Fibroblast of the aortic adventitia (primary cell): Measurements from ENCODE around the gene EXOC4. TPM values are rescaled to one million over a fixed set of nuclear protein-coding genes. Genes with fewer than 3 reads are reported as not detected.

ENCODE experiments used
- DNase-seq: peaks from one replicate; pipeline ENCODE4 v3.0.0-alpha.2; 2010; ENCODE audit warnings: low read depth
- H3K4me3 ChIP-seq: 2 replicates; pipeline ENCODE4 v1.5.1; 2011; ENCODE audit warnings: low read depth, mild to moderate bottlenecking, control low read depth, low read length, moderate library complexity
- total RNA-seq: library from RNA; depleted of rRNA; stranded (reverse); fragments of >200 nt; gene quantifications from 2 replicates; pipeline ENCODE4 v1.2.3, GENCODE V29; 2012; ENCODE audit warnings: low replicate concordance
- TF ChIP-seq, protein P1 (sequence below): IDR thresholded peaks from 2 replicates; pipeline ENCODE4 v1.5.1; 2011; ENCODE audit warnings: mild to moderate bottlenecking, low read length, control low read depth, inconsistent platforms; ENCODE audit not compliant: insufficient read depth

The EXOC4 gene
- total RNA-seq, 1 donor = 105 TPM

GRCh38 chr7:133255486-133255885 lies 2.6 kb downstream of the EXOC4 start:
- TF ChIP-seq, protein P1, sequence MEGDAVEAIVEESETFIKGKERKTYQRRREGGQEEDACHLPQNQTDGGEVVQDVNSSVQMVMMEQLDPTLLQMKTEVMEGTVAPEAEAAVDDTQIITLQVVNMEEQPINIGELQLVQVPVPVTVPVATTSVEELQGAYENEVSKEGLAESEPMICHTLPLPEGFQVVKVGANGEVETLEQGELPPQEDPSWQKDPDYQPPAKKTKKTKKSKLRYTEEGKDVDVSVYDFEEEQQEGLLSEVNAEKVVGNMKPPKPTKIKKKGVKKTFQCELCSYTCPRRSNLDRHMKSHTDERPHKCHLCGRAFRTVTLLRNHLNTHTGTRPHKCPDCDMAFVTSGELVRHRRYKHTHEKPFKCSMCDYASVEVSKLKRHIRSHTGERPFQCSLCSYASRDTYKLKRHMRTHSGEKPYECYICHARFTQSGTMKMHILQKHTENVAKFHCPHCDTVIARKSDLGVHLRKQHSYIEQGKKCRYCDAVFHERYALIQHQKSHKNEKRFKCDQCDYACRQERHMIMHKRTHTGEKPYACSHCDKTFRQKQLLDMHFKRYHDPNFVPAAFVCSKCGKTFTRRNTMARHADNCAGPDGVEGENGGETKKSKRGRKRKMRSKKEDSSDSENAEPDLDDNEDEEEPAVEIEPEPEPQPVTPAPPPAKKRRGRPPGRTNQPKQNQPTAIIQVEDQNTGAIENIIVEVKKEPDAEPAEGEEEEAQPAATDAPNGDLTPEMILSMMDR = no peak

DNA sequence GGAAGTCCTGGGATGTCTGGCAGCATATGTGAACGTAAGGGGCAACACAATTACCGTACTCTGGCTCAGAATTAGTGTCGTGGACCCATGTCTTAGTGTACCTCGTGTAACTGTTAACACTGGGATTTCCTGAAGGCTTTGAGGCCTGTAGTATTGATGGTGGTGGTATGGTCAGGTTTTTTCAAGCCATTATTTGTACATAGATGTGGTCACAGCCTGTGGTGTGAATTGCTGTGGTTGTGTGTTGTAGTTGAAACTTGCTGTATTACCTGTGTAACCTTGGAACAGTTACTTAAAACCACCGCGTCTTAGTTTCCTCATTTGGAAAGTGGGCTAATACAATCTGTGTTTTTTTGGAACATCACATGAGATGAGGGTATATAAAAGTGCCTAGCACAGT lies 5.3 kb downstream of the EXOC4 start:
- TF ChIP-seq, protein P1 = no peak
- H3K4me3 ChIP-seq = no peak overlapping the region
- DNase-seq = no peak

More at GRCh38 chr7:133255486-133255885, 2.6 kb downstream of the EXOC4 start:
- DNase-seq = no peak
- no peak overlapping the region for H3K4me3 ChIP-seq

DNA sequence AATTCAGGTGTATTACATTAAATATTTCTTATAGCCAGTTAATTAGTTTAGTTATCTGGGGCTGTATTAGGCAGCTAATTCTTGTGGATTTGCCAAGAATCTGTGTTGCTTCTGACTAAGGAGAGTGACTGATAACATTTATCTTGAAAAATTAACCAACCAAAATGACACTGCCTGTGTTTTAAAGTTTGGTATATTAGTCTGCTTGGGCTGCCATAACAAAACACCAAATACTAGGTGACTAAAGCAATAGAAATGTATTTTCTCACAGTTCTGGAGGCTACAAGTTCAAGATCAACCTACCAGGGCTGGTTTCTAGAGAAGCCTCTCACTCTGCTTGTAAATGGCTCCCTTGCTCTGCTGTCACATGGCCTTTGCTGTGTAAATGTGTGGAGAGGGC lies 12.9 kb downstream of the EXOC4 start:
- no peak for DNase-seq
- no peak overlapping the region for H3K4me3 ChIP-seq
- TF ChIP-seq, protein P1 = no peak

DNA sequence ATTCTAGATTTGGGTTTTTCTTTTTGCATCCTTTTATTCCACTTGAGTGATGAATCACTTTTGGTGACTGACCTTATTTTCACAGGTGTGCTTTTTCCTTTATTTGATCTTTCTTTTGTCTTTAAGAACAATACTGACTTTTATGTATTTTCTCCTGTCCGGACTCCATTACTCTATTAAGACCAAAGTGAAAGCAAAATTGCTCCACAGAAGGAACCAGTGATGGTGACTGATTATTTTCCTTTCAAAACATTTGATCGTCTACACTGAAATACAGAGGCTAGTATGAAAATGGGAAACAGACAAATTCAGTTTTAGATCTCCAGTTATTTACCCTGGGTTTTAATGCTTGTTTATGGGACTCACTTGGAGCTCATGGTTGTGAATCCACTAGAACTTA lies 15.5 kb downstream of the EXOC4 start:
- TF ChIP-seq, protein P1 = no peak
- no peak for DNase-seq
- no peak overlapping the region for H3K4me3 ChIP-seq

- DNase-seq = no peak
- TF ChIP-seq, protein P1 = no peak
- no peak overlapping the region for H3K4me3 ChIP-seq
Measured at GRCh38 chr7:133272336-133272735, 19.5 kb downstream of the EXOC4 start.

- H3K4me3 ChIP-seq = no peak overlapping the region
- TF ChIP-seq, protein P1 = no peak
- no peak for DNase-seq
Measured at GRCh38 chr7:133273227-133273626, 20.3 kb downstream of the EXOC4 start.

DNA sequence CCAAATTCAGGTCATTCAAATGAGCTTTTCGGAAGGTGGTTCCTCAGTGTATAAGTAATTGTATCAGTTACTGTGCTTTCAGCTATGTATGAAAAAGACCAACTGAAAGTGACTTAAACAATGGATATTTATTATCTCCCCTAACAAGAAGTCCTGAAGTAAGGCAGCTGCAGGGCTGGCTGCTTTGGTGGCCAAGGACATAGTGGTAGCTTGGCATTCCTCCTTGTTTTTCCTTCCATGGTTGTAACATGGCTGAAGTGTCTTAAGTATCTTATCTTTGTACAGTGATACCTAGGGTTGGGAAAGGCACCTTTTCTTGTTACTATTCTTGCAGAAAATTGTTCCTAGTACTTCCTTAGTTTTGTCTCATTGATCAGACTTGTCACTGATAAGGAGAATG lies 21.4 kb downstream of the EXOC4 start:
- DNase-seq = no peak
- no peak overlapping the region for H3K4me3 ChIP-seq
- TF ChIP-seq, protein P1 = no peak
